ENCODE measurements around the gene ADK.
"Not testable (repeated sequence)": the region's sequence is repeated elsewhere in the genome, so short reads cannot be mapped to it uniquely, and the experiment has no call there.

Gene ADK

GRCh38 chr10:74556072-74556705 lies 405.2 kb downstream of the ADK start:
- DNase-seq (ENCODE audit: low spot score): no peak

GRCh38 chr10:74557098-74557497 lies 406.1 kb downstream of the ADK start:
- no peak for DNase-seq (ENCODE audit: low spot score)

- no peak for DNase-seq (ENCODE audit: low spot score)
Measured at GRCh38 chr10:74558403-74558802, 407.4 kb downstream of the ADK start.

GRCh38 chr10:74558897-74559296 lies 407.9 kb downstream of the ADK start:
- DNase-seq (ENCODE audit: low spot score): no peak

DNA sequence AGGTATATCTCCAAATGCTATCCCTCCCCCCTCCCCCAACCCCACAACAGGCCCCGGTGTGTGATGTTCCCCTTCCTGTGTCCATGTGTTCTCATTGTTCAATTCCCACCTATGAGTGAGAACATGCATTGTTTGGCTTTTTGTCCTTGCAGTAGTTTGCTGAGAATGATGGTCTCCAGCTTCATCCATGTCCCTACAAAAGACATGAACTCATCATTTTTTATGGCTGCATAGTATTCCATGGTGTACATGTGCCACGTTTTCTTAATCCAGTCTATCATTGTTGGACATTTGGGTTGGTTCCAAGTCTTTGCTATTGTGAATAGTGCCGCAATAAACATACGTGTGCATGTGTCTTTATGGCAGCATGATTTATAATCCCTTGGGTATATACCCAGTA lies 417.9 kb downstream of the ADK start:
- not testable (repeated sequence) for DNase-seq (ENCODE audit: low spot score)

GRCh38 chr10:74573497-74573896 lies 422.5 kb downstream of the ADK start:
- DNase-seq (ENCODE audit: low spot score): not testable (repeated sequence)

DNA sequence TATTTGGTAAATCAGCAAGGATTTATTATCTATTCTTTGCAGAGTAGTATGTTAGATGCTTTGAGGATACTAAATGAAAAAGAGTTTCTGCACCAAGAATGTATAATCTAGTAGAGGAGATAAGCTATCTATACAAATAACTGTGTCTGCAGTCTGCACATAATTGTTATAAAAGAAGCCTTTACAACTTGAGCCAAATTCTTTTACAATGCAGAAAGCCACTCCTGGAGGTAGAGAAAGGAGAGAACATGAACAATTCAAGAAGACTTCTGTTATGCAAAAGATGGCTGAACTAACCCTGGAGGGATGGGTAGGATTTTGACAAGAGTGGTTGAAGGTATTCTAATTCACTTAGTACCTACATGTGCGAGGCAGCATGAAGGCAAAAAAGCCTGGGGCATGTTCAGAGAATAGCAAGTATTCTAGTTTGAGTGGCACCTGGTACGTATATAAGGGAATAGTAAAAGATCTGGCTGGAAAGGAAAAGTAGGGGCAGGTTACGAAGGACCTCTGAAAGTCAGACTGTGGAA lies 424.2 kb downstream of the ADK start:
- DNase-seq (ENCODE audit: low spot score): no peak

DNA sequence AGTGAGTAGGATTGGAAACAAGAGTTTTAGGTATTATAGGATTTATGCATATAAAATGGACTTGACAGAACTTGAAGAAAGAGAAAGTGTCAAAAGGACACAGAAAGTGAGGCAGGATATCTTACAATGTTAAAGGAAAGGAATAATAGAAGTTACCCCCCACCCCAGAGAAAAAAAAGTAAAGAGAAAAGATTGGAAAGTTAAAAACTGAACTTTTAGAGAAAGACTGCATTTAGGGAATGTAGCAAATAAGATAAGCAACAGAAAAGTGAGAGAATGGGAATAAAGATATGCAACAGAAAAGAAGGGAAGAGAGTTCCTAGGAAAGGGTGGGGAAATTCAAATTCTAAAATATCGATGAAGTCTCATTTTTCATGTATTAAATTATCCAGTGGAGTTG lies 424.9 kb downstream of the ADK start:
- DNase-seq (ENCODE audit: low spot score): no peak

DNA sequence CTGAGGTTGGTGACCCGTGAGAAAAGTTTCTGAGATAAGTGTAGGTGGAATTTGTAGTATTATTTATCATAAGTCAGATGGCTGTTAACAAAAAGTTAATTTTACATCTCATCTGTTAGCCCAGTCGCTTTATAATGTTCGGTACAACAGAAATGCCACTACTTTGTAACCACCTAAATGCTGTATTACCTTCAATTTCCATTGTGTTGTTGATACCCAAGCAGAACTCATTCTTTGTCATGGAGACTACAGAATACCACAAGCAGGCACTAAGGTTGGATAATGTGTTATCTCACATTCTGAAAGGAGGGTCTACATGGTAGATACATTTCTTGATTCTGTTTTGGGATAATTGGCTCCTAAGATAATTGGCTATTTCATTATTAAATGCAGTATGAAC lies 425.6 kb downstream of the ADK start:
- no peak for DNase-seq (ENCODE audit: low spot score)

- not testable (repeated sequence) for DNase-seq (ENCODE audit: low spot score)
Measured at GRCh38 chr10:74580438-74580837, 429.4 kb downstream of the ADK start.

DNA sequence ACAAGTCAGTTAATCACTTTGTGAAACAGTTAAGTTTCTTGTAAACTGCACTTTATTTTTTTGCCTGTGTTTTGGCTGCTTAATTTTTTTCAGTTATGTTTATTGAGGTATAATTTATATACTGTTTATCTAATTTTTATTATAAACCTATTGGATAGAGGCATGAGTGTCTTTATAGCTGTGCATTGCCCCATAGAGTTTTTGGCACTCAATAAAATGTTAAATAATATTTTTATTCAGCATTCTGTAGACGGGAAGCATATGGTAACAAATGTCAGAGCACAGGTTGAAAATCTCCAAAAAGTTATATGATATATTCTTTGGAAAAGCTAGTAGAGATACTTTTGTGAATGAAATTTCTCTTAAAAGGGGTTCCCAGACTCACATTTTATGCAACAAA lies 431.5 kb downstream of the ADK start:
- no peak for DNase-seq (ENCODE audit: low spot score)

GRCh38 chr10:74585231-74586087 lies 434.4 kb downstream of the ADK start:
- no peak for DNase-seq (ENCODE audit: low spot score)

DNA sequence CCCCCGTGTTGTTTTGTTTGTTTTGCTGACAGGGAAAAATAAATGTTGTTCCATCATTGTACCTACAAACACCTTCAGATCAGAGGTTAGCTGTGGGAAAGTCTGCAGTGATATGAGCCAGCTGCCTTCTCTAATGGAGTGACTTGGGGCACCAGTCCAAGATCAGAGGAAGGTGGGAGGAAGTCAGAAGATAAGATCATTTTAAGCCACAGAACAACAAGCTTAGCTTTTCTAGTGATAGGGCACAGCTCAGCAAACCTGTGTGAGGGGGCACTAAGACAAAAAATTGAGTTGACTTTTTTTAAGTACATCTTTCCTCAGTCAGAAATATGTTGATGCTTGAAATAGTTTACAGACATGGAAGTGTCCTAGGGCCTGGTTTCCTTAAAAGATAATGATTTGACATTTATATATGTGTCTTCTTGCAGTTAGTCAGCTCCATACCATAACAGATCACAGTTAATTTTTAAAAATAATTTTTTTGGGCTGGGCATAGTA lies 435.1 kb downstream of the ADK start:
- no peak for DNase-seq (ENCODE audit: low spot score)

DNA sequence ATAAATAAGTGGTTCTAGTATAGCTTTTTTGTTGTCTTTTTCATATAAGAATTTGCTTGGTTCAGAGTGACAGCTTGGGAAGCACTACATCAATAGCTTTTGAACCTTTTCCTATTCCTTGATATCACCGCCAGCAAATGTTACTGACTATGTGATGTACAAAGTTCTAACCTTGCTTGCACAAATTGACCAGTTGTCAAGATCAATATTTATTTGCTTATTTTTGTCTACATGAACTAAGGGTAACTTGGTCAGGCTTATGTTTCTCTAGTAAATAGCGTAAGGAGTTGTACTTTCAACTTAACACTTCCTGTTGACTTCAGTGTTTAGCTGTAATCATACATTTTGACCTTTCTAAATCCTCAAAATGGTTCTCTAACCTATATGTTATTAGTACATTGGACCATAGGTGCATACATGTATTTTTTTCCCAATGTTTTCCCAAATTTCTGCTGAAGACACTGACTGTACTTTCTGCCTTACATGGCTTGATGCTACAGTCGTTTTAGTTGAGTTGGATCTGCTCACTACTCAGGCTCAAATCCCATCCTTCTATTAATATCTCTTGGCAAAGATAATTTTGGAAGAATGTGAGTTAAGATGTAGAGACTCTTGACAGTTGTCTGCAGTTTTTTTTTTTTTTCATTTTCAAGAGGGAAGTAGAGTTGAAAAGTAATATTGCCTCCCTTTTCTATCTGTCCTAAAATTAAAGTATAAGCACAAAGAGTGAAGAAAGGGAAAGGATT lies 436.3 kb downstream of the ADK start:
- DNase-seq (ENCODE audit: low spot score): no peak

DNA sequence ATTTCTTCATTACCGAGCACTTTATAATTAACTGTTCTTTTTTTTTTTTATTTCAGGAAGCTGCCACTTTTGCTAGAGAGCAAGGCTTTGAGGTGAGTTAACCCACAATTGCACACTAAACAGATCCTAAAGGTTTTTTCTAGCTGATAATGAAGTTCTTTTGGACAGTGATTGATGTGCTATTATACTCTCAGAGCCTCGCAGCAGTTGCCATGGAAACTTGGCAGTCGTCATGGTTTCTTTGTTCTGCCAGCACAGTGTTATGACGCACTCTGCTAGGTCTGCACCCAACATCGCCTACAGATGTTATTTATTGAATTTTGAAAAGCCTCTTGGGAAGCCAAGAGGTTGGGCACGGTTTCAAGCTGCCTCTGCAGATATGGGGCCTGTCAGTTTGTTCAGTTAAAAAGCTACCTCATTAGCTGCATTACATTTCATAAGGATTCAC lies 438.2 kb downstream of the ADK start:
- no peak for DNase-seq (ENCODE audit: low spot score)

- DNase-seq (ENCODE audit: low spot score): no peak
Measured at GRCh38 chr10:74589851-74590250, 438.8 kb downstream of the ADK start.

GRCh38 chr10:74593470-74593869 lies 442.4 kb downstream of the ADK start:
- no peak for DNase-seq (ENCODE audit: low spot score)

GRCh38 chr10:74596713-74597112 lies 445.7 kb downstream of the ADK start:
- DNase-seq (ENCODE audit: low spot score): no peak

- DNase-seq (ENCODE audit: low spot score): no peak
Measured at GRCh38 chr10:74598891-74599566, 448.0 kb downstream of the ADK start.

DNA sequence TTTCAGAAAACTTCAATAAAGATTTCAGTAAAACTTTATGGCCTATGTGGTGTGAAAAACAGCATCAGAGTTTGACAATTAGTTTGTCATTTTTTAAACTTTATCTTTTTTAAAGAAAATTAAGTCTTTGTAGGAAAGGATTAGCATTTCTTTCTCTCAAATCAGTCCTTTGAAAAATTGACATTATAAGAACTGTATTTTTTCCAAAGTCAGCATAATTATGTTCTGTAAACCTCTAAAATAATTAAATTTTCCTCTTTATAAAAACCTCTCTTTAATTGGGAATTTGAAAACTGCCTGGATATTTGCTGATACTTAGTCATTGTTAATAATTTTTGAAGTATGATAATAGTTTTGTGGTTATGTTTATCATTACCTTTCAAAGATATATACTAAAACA lies 448.7 kb downstream of the ADK start:
- DNase-seq (ENCODE audit: low spot score): no peak

DNA sequence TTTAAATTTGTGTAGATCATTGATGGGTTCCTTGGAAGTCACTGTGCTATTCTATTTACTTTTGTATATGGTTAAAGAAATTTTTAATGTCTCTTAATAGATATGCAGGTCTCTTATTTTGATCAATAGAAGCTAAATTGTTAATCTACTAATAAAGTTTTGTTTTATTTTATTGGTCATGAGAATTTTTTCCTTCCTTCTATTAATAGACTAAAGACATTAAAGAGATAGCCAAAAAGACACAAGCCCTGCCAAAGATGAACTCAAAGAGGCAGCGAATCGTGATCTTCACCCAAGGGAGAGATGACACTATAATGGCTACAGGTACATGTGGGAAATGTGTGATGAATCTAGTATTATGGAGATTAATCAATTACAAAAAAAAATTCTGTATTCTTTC lies 449.1 kb downstream of the ADK start:
- no peak for DNase-seq (ENCODE audit: low spot score)

DNA sequence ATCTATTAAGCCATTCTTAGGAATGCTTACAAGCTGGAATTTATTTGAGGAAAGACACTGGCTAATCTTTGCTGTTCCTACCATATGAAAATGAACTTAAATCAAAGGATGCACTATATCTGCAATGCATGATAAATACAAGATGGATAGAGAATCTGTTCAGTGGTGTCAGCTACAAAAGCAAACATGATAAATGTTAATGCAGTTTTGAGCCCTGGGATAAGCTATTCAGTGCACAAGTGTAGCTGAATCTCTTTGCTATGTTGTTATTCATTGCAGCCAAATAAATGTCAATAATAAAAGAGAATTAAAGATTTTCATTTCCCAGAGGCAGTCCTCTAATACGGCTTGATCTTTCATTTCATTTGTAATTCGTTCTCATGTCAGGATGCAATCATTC lies 451.6 kb downstream of the ADK start:
- no peak for DNase-seq (ENCODE audit: low spot score)

Data from hematopoietic multipotent progenitor cell treated with erythropoietin and hydrocortisone succinate and interleukin-3 and kit ligand, for 17 days (in vitro differentiated cells).